HPDE6-E6E7 (cell line): ENCODE data around the gene PFN4.

Source experiments
- DNase-seq: peaks from one replicate; pipeline ENCODE4 v3.0.0; 2011; ENCODE audit warnings: missing footprints; ENCODE audit errors: extremely low spot score

The PFN4 gene

DNA sequence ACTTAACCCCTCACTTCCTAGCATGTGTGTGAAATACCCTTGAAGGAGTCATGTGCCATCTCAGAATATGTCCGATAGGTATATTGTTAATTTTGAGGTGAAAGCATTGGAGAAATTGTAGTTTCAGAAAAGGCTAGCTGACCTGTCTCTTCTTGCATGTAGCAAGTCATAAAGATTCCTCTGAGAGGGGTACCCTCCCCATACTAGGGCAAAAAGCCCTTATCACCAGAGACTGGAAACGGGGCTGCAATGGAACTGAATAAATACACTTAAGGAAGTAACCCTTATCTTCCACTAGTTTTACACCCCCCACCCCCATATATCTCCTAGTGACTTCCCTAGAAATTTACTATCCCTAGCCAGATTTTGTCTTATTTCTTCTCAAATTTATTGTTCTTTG, 45.3 kb downstream of the PFN4 start:
- DNase-seq: no peak

DNA sequence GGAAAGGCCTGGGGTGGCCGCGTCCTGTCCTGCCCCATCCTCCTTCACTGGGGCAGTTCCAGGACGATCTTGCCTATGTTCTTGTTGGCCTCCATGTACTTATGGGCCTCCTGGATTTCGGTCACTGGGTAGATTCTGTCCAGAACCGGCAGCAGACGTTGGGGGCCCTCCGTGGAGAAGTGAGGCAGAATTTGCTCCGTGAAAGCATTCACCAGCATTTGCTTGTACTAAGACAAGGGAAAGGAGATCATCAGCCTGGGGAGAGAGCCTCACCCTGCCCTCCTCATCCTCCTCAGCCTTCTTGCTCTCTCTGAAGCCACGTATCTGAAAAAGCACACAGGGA, 45.6 kb downstream of the PFN4 start:
- no peak for DNase-seq

DNA sequence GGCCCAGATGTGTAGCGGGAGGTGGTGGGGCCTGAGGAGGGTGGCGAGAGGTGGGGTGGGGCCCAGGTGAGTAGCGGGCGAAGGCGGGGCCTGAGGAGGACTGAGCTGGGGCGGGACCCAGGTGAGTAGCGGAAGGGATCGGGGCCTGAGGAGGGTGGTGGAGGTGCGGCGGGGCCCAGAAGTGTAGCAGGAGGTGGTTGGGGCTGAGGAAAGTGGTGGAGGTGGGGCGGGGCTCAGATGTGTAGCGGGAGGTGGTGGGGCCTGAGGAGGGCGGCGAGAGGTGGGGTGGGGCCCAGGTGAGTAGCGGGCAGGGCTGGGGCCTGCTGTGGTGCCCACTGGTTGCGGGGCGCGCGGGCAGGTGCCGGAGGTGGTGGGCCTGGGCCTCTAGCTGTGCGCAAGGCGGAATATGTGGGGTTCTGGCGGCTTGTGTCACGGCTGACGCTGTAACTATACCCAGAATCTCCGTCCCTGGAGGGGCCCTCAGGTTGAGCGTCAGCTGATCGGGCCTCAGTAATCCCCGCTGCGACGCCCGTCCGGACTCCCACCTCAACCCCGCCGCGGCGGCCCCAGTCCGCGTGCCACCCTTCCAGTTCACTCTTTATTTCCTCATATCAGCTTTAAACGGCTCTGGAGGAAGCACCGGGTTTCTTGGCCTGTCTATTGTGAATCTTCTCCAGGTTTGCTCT, 46.1 kb downstream of the PFN4 start:
- DNase-seq: peak; percentile 78

DNA sequence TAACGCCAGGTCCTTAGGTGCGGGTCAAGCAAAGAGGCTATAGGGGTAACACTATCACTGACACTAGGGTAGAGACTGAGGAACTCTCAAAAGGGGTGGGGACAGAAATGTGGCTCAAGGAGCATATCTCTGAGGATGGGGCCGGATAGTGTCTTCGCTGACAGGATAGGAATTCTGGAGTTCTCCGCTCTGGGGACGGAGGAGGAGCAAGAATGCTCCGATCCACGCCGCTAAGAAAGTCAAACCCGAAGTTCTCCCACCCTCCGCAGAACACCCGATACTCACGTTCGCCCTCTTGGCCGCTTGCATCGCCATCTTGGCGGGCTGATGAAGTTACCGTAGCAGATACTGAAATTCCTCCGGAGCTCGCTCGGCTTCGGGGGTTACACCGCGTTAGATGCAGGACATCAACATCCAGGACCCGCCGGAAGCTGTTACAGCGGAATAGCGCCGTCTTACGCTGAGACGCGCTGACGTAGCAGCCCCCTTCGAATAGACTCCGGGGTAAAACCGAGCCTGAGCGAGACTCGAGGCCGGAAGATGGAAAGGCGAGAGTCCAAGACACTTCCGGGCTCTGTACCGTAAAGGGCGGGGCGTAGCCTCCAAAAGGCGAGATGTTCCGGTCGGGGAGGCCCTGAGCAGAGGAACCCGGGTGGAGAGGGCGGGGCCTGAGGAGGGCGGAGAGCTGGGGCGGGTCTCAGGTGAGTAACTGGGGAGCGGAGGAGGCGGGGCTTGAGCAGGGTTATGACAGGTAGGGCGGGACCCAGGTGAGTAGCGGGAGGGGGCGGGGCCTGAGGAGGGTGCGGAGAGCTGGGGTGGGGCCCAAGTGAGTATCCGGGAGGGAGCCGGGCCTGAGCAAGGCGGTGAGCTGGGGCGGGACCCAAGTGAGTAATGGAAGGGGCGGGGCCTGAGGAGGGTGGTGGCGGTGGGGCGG, 47.0 kb downstream of the PFN4 start, which contains the start of gene SF3B6:
Gene SF3B6 (minus strand): TSS at position 412 of the 934 bp plus-strand sequence. CDS start 97 bp downstream, at position 315.
- DNase-seq: peak; percentile 93

DNA sequence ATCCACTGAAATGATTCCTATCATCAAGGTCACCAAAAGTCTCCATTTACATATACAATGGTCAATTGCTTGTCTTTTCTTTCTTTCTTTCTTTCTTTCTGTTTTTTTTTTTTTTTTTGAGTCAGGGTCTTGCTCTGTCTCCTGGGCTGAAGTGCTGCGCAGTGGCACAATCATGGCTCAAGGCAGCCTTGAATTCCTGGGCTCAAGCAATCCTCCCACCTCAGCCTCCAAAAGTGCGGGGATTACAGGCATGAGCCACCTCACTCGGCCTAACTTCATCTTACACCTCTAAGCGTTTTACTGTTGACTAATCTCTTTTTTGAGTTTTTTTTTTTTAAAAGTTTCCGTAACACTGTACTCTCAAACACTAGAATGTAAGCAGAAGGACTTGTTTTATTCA, 47.9 kb downstream of the PFN4 start:
- DNase-seq: no peak

DNA sequence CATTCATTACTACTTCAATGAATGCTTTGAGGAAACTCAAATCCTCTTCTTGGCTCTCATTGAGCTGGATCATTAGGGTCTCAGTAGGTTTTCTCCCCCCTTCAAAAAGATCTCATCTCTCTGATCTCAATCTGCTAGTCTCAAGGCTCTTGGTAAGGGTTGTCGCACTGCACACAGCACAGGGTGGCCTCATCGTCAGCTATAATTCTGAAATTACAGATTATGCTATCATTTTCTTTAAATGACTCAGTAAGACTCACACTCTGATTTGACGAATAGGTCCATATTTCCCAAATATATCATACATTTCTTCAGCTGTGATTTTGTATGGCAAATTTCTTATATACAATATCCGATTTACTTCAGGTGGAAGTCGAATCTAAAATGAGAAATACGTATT, 49.3 kb downstream of the PFN4 start:
- no peak for DNase-seq

DNA sequence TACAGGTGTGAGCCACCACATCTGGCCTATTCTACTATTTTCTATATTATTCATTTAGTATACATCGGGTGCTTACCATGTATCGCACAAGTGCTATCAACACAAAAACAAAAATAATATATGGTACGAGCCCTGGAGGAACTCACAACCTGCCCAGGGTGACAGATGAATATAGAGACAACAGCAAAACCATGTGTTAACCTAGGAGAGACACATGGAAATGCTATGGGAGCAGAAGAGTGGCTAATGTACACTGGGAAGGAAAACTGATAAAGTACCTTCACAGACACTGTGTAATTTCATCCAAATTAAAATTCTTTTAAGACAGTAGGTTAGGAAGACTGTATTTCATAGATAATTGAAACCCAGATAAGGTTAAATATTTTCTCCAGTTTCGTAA, 50.9 kb downstream of the PFN4 start:
- DNase-seq: no peak

DNA sequence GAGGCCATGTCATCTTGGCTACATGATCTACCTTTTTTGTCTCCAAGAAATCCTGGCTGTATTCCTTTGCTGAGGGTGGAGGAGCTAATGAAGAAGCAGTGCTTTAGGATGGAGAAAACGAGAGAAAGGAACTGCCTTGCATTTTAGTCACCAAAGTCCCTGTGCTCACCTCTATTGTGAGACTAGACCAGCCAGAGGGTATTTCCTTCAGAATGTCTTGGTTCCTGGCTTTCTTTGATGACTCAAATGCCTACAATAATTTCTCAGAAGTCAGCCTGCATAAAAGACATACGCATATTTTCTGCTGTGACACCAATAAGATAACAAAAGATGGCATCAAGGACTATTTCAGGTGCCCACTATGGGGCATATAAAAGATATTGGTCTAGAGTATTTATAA, 57.8 kb downstream of the PFN4 start:
- no peak for DNase-seq
